Thoracic aorta (tissue), 2 donors: Measurements from ENCODE around the gene SIRT7. TPM values are rescaled to one million over a fixed set of nuclear protein-coding genes. Genes with fewer than 3 reads are reported as not detected.

ENCODE experiments used
- ATAC-seq: fragments of 150-250 bp; one replicate; pipeline ENCODE4 v1.8.0; 2017; ENCODE audit warnings: low read depth; ENCODE audit not compliant: insufficient number of reproducible peaks, low FRiP score
- DNase-seq: peaks from one replicate; pipeline ENCODE4 v3.0.0-alpha.2; 2020; ENCODE audit warnings: low spot score
- H3K27ac ChIP-seq, 2 donors: fragments of 200-600 bp; sonication (generic); 1 replicate in 1 of 2; 2 replicates in 1 of 2; pipeline ENCODE4 v1.5.1; 2016; ENCODE audit warnings: mild to moderate bottlenecking in 2 of 2, moderate library complexity in 2 of 2
- H3K27me3 ChIP-seq: fragments of 200-600 bp; sonication (generic); replicated peaks from 2 replicates; pipeline ENCODE4 v1.6.0; 2016; ENCODE audit warnings: mild to moderate bottlenecking; ENCODE audit not compliant: insufficient read depth
- H3K36me3 ChIP-seq: fragments of 200-600 bp; sonication (generic); one replicate; pipeline ENCODE4 v1.5.1; 2016
- H3K4me1 ChIP-seq, 2 donors: fragments of 200-600 bp; sonication (generic); 1 replicate in 1 of 2; 2 replicates in 1 of 2; pipeline versions ENCODE4 v1.5.1 to v1.6.0; 2016; ENCODE audit warnings: low read depth in 2 of 2, mild to moderate bottlenecking in 1 of 2; ENCODE audit not compliant: control insufficient read depth in 1 of 2
- H3K4me3 ChIP-seq: fragments of 200-600 bp; sonication (generic); 2 replicates; pipeline ENCODE4 v1.5.1; 2016; ENCODE audit warnings: mild to moderate bottlenecking
- H3K9me3 ChIP-seq: fragments of 200-600 bp; sonication (generic); 2 replicates; pipeline ENCODE4 v1.5.1; 2016
- CTCF ChIP-seq: fragments of 200-600 bp; sonication (generic); IDR thresholded peaks from one replicate; pipeline ENCODE4 v1.5.1; 2019; ENCODE audit warnings: antibody characterized with exemption
- total RNA-seq, 2 donors: library from RNA; depleted of rRNA; stranded (reverse); fragments of >200 nt; gene quantifications; one replicate each; pipeline versions ENCODE4 v1.1.0 to v1.2.3, GENCODE V29; 2016

SIRT7 gene
- total RNA-seq, 2 donors from 2014 or later: 15.8 to 41.3 TPM

DNA sequence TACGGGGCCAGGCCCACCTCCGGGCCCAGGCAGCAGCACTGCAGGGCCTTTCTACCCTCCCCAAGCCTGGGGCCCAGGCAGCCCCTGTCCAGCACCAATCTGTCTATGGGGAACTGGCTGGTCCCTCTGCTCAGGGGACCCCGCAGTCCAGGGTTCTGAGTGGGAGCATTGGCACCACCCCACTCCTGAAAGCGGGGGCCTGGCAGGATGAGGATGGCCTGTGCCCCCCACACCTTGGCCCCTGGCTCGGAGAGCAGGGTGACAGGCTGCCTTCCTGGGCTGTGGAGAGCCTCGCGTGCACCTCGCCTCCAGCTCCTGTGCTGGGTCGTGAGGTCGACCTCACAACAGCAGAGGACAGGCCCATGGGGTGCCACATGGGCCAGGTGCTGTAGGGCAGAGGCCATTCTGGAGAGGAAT lies 14.6 kb downstream of the SIRT7 start:
- peaks cover 9 to 13% of the 10 kb centered on the region in 2 donors for H3K4me1 ChIP-seq
- no peak overlapping the region for H3K4me3 ChIP-seq
- no peak for ATAC-seq
- H3K9me3 ChIP-seq: no peaks in the 10 kb centered on the region
- no peak for DNase-seq
- H3K36me3 ChIP-seq: peaks cover 19% of the 10 kb centered on the region
- no peaks in the 10 kb centered on the region for H3K27me3 ChIP-seq
- H3K27ac ChIP-seq: no peak overlapping the region
- no peak for TF ChIP-seq CTCF

GRCh38 chr17:81902653-81903414 lies 15.1 kb downstream of the SIRT7 start:
- Histone ChIP-seq H3K36me3 (peaks cover 25% of the 10 kb centered on the region), H3K4me1 (peaks cover 9 to 13% of the 10 kb centered on the region in 2 donors), H3K4me3 (peak overlapping the region; percentile 68), H3K9me3 (no peaks in the 10 kb centered on the region), H3K27ac (no peak overlapping the region), H3K27me3 (no peaks in the 10 kb centered on the region)
- TF ChIP-seq CTCF: no peak
- DNase-seq (no peak), ATAC-seq (no peak)

GRCh38 chr17:81902023-81902652 lies 15.8 kb downstream of the SIRT7 start, which contains the start of gene NPB:
Gene NPB, plus strand, starts transcription at chr17:81902238. Its CDS starts 40 bp downstream, at chr17:81902278.
- Histone ChIP-seq H3K36me3 (peaks cover 29% of the 10 kb centered on the region), H3K9me3 (no peaks in the 10 kb centered on the region), H3K4me1 (peaks cover 9 to 13% of the 10 kb centered on the region in 2 donors), H3K27ac (no peak within 1 kb of the TSS), H3K27me3 (no peaks in the 10 kb centered on the region), H3K4me3 (peak within 1 kb of the TSS; percentile 68)
- no peak for DNase-seq
- ATAC-seq: no peak
- TF ChIP-seq CTCF: no peak

DNA sequence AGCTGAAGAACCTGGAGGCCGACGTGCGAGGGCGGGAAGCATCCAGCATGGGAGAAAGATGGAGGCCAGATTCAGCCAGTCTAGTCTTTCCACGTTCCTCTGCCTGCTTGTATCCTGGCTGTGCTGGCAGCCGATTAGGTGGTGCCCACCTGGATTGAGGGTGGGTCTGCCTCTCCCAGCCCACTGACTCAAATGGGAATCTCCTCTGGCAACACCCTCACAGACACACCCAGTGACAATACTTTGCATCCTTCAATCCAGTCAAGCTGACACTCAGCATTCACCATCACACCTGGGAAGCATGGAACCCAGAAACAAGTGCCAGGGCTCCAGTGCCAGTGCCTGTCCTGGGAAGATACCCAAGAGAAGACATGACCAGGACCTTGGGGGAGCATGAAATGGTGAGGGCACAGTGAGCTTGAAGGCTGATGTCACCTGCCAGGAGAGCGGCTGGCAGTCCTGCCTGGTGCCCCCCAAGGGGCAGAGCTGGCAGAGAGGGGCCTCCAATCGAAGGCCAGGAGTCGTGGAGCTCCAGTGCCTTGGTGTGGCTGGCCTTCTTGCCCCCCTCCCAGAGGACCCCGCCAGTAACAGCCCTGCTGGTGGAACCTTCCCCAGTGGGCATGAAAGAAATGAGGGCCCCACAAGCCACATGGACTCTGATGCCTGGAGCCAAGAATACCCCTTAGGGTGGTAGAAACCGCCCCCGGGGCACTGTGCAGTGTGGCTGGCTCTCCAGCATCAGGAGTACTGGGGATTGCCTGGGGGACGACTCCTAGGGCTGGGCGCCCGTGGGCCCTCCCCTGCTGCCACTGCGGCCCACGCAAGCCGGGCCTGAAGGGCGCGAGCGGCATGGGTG lies 16.6 kb downstream of the SIRT7 start:
- ATAC-seq (no peak), DNase-seq (no peak)
- Histone ChIP-seq H3K27ac (no peak overlapping the region), H3K4me3 (peak overlapping the region; percentile 68), H3K36me3 (peaks cover 30% of the 10 kb centered on the region), H3K4me1 (peaks cover 9 to 13% of the 10 kb centered on the region in 2 donors), H3K27me3 (no peaks in the 10 kb centered on the region), H3K9me3 (no peaks in the 10 kb centered on the region)
- no peak for TF ChIP-seq CTCF
